Measurements from ENCODE around the gene LTA4H.
"Not testable (repeated sequence)": the region's sequence is repeated elsewhere in the genome, so short reads cannot be mapped to it uniquely, and the experiment has no call there.

LTA4H gene

DNA sequence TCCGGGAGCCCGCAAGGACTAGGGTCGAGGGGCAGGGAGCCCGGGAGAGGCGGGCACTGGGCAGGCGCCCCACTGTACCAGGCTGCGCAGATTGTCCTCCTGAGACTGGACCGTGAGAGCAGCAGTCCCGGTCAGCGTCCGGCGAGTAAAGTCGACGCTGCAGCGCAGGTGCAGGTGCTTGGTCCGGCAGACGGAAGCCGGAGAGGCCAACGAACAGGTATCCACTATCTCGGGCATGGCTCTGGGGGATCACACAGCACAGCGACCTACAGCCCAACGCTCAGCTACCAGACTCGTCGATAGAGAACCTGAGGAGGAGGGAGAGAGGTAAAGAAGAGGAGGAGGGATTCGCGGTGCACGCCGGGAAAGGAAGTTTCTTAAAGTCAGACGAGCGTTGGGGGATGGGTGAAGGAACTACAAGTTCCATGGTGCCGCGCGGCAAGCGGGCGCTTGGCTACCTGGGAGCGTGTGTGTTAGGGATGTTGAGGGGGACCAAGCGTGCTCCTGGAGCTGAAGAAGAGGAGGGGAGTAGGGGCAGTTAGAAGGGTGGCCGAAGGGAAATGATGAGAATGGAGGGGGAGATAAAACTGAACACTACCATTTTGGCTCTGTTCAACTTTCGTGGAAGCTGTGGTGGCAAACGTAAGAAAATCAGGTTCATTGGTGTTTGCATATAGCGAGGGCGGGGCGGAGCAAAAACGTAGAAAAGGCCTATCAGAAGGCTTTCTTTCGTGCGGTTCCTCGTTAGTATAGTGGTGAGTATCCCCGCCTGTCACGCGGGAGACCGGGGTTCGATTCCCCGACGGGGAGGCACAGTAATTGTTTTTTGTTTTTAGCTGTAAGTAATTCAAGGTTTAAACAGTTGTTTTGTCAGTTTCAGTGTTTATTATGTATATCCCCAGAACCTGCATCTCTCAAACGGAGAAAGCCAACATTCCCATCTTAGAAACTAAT lies at the start of gene LTA4H:
LTA4H (minus strand) TSS at position 305 of the 954 bp plus-strand sequence; CDS start at position 237, 68 bp downstream.
- peak; percentile 95 for DNase-seq

DNA sequence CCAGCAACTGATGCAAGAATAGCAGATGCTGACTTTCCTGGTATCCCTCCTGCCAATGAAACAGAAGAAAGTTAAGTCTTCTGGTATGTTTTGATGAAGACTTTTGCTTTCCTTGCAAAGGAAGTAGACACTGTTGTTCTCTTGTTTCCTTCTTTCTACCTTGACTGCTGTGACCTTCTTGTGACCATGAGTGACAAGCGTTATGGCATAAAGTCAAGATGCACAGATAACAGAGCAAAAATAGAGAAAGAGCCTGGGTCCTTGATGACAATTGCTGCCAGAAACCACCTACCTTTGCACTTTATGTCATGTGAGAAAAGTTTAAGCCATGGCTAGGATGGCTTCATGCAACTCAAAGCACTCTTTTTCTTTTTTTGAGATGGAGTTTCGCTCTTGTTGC lies 49.2 kb upstream of the LTA4H start:
- DNase-seq: no peak

DNA sequence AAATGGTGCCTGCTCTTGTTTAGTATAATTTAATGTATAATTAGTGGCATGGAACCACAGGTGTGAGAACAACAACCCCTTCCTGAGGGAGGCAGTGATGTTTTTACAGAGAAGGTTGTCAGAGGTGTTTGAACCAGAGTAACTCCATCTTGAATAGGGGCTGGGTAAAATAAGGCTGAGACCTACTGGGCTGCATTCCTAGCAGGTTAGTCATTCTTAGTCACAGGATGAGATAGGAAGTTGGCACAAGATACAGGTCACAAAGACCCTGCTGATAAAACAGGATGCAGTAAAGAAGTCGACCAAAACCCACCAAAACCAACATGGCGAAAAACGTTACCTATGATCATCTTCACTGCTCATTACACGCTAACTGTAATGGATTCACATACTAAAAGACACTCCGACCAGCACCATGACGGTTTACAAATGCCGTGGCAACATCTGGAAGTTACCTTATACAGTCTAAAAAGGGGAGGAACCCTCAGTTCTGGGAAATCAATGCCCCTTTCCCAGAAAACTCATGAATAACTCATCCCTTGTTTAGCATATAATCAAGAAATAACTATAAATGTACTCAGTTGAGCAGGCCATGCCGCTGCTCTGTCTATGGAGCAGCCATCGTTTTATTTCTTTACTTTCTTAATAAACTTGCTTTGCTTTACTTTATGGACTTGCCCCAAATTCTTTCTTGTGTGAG lies 47.8 kb upstream of the LTA4H start:
- no peak for DNase-seq

DNA sequence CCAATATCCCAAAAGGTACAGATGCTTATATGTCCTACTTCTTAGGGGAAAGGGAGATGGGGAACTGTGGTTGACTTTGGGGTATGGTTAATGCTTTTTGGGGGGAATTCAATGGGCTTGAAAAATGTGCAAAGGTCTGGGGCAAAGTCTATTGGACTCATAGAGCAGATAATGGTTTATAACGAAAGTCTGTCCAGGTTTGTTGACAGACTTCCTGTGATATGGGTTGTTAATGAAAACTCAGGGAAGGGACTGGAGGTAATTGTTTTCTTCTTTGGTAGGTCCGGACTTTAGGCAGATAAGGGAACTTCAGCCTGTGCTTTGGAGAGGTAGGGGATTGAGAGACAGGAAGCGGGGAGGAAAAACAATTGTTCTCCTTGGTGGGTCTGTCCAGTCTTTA lies 46.2 kb upstream of the LTA4H start:
- DNase-seq: no peak

DNA sequence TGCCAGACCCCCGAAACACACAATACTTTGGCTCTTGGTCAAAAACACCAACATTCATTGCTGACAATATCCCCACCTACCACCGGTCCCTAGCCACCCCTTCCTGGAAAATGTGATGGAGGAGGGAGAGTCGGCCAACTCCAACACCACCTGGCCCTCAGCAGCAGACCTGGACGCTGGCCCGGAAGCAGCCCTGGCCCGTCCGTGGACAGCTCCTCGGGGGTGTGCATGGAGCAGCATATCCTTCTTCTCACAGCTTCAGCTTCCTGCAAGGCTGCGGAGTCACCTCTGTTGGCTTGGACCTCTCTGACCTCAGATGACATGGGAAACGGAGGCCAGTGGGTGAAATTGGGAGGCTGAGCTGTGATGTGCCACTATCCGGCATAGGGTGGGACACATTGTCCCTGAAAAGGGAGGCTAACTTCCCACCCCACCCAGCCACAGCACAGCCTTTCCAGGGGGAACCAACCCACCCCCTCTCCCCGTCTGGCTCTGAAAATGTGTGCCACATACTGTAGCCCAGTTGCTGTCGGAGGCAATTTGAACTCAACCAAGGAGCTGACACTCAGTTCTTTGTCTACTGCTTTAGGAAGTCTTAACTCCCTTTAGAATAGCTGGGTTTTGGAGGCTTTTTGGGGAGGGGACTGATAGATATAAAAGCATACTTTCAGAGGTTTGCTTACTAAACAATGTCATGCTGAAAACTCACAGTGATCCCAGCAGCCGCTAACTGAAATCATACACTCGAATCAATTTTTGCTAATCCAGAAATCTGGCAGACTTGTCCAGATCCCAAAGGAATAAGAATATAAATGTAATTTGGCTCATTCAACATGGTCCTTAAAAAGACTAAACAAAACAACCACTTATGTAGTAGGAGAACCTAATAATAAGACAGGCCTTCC lies 43.1 kb upstream of the LTA4H start:
- DNase-seq: no peak

DNA sequence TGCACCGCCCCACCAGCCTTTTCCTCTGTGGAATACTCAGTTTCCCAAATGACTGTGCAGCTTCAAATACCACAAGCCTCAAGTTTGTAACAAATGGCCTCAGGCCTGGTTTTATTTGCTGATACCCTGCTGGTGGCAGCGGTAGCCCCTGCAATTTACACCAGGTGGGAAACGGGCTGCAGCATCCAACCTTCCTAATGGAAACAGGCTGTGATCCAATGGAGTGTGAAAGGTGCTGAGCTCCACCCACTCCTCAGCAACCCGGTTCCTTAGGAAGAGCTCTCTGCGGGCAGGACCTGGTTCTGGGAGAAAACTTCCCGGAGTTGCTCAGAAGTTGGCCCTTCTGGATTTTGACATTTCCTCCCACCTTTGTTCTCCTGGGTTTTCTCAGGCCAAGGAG lies 41.7 kb upstream of the LTA4H start:
- no peak for DNase-seq

DNA sequence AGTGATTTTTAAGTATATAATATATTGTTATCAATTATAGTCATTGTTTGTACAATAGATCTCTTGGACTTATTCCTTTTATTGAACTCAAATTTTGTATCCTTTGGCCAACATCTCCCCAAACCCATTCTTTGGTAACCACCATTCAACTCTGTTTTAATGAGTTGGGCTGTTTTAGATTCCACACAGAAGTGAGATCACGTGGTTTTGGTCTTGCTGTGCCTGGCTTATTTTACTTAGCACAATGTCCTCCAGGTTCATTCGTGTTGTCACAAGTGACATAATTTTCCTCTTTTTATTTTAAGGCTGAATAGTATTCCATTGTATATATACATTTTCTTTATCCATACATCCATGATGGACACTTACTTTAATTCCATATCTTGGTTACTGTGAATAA lies 40.2 kb upstream of the LTA4H start:
- DNase-seq: no peak

DNA sequence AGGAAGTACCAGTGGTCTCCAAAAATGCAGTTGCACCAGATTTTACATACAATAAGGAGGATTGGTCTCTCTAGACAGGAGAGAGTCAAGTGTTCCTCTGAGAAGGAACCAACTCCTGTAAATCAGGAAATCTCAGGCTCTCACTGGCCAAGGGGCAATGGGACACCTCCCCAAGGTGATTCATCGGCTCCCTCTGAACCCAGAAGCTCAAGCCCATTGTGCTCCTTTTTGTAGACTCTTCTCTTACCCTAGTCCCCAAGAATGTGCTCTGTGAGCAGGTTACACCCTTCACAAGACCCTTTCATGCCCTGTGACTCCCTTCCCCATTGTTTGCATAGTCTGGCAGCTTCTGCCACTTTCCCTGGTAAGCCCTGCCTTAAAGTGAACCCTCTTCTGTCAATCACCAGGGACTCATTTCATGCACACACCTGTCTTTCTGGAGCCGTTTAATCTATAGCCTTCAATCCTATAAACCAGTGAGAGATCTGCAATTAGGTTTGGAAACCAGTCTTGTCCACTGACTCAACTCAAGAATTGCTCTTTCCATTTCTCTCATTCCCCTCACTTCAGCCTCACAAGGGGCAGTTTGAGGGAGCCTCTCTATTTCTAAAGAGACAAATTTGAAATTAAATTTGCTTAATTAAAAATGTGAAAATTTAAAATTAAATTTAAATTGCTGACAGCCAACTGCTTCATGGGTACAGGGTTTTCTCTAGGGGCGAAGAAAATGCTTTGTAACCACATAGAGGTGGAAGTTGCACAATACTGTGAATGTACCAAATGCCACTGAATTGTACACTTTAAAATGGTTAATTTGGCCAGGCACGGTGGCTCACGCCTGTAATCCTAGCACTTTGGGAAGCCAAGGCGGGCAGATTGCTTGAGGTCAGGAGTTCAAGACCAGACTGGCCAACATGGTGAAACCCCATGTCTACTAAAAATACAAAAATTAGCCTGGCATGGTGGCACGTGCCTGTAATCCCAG lies 38.3 kb upstream of the LTA4H start:
- DNase-seq: no peak

DNA sequence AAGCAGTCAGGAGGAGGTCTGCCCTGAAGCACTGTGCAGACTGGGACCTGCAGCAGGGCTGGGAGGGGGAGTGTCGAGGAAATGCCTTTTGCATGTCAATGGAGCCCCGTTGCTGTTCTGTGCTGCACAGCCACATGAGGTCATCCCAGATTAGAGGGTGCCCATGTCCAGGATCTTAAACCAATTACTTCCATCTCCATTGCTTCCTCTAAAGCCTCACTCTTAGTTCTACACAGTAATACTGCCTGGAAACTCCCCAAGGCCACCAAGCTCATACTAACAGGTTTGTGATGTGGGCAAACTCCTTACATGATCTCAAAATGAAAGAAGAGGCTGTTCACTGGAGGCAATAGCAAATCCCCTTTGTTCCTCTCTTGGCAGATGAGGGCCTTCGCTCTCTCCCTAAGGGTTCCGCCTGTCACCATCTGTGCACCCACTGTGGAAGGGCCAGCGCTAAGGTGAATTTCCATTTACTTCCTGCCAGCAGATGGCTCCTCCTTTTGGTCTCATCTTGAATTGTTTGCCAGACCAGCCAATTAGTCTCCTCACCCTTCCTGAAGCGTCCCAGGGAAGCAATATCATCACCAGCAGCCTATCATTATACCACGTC lies 35.4 kb upstream of the LTA4H start:
- no peak for DNase-seq

DNA sequence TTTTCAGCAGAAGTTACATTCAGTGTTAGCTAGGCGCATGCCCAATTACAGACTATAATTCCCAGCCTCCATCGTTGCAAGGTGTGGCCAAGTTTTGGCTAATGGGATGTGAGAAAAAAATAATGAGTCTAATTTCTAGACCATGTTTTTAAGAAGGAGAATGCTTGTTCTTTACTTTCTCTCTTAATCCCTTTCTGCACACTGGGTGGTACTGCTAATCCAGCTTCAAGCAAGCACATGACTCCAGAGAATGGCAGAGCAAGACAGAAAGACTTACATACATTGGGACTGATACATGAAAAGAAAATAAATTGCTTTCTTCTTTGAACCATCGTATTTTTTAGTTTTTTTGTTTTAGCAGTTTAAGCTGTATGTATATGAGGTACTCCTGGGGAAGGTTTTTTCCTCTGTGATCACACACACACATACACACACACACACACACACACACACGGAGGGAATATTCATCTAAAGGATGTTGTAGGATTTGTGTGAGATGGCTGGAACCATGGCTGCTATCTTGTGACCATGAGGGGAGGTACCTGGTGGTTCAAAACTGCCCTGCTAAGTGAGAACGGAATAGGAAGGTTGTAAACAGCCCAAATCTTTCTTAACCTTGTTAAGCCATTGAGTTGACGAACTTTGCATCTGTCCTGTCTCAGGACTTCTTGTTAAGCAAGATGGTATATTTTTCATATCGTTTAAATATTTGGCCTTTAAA lies 34.3 kb upstream of the LTA4H start:
- DNase-seq: no peak

DNA sequence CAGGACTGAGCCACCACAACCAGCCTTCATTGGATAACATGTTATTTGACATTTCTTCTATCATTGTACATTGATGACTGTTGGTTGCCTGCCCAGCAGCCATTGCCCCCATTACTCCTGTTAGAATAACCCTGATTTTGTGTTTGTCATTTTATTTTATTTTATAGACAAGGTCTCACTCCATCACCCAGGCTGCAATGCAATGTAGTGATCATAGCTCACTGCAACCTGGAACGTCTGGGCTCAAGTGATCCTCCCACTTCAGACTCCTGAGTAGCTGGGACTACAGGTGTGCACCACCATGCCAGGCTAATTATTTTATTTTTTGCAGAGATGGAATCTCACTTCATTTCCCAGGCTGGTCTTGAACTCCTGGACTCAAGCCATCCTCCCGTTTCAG lies 33.2 kb upstream of the LTA4H start:
- no peak for DNase-seq

DNA sequence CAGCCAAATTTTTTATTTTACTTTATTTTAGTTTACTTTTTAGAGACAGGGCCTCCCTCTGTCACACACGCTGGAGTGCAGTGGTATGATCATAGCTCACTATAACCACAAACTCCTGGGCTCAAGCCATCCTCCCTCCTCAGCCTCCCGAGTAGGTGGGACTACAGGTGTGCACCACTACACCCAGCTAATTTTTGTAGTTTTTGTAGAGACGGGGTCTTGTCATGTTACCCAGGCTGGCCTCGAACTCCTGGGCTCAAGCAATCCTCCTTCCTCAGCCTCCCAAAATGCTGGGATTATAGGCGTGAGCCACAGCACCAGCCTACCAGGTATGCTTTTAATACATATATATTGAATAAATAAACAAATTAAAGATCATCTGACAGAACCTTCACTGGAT lies 32.7 kb upstream of the LTA4H start:
- no peak for DNase-seq

DNA sequence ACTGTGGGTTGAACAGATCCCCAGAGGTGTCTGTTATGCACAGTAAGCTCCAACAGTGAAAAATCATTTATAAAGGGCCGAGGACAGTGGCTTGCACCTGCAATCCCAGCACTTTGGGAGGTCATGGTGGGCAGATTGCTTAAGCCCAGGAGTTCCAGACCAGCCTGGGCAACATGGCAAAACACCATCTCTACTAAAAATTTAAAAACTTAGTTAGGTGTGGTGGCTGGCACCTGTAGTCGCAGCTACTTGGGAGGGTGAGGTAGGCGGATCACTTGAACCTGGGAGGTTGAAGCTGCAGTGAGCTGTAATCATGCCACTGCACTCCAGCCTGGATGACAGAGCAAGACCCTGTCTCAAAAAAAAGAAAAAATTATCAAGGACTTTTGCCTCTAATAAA lies 30.4 kb upstream of the LTA4H start:
- DNase-seq: not testable (repeated sequence)

DNA sequence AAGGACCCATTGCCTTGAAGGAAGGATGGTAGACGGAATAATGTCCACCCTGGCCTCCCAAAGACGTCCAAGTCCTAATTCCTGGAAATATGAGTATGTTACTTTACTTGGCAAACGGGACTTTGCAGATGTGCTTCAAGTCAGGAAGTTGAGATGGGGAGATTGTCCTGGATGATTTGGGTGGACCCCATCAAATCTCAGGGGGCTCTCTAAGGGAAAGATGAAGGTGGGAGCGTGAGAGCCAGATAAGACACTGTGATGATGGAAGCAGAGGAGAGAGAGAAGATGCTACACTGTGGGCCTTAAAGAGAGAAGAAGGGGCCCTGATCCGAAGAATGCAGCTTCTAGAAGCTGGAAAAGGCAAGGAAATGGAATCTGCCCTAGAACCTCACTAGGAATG lies 29.6 kb upstream of the LTA4H start:
- no peak for DNase-seq

DNA sequence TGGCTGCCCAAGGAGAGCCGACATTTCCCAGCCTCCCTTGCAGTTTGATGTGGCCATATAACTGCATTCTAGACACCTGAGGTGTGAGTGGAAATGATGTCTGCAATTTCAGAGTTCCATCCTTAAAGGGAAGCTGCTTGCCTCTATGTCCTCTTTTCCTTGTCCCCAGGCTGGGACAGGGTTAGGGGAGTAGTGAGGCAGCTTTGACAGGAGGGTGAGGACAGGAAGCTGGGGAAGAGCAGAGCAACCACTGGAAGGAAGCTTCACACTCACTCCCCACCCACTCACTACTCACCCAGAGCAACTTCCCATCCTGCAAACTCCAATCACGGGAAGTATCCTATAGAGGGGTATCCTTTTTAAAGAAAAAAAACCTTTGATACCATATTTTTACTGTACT lies 28.9 kb upstream of the LTA4H start:
- no peak for DNase-seq

DNA sequence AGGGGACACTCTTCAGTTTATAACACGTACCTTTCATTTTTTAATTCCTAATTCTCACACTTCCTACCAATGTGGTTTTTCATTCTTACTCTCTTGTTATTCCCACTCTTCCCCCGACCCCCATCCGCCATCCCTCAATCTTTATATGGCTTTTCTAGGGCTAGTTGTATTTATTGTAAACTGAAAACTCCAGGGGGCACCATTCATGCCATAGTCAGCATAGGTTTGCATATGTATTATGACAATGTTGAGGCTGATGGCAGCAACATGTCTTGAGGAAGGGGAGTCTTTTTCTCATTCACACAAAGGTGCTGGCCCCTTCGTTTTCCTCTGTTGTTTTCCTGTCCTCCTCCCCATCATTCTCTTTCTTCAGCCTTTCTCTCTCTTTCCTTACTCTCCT lies 27.7 kb upstream of the LTA4H start:
- DNase-seq: no peak

DNA sequence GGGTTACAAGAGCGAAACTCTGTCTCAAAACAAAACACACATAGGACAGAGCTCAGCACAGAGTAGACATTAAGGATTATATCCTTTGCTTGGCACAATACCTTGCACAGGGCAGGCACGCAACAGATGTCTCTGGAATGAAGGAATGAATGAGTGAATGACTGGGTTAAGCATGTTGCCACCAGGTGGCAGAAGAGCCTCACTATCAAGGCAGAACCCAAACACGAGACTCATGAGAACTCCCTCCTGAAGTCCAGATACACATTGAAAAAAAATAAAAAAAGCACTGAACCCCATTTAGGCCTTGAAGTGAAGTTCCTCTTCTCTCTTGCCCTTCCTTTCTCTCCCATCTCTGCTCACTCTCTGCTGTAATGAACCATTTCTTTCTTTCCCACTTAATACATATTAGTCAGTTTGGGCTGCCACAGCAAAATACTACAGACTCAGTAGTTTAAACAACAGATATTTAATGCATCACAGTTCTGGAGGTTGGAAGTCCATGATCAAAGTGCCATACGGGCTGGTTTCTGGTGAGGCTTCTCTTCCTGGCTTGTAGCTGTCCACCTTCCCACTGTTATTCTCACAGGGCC lies 26.6 kb upstream of the LTA4H start:
- DNase-seq: peak; percentile 70

DNA sequence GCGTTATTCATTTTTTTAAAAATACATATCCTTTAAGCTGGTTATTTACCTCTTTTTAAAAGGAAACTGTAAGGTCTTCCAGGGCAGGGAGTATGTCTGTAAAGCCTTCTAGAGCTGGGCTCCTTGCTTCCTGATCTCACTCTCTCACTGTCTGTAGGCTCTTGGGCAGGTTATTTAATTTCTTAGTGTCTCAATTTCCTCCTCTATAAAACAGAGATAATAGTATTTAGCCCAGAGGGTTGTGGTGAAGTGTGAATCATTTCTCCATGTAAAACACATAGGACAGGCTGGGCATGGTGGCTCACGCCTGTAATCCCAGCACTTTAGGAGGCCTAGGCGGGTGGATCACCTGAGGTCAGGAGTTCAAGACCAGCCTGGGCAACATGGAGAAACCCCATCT lies 25.9 kb upstream of the LTA4H start:
- DNase-seq: no peak

DNA sequence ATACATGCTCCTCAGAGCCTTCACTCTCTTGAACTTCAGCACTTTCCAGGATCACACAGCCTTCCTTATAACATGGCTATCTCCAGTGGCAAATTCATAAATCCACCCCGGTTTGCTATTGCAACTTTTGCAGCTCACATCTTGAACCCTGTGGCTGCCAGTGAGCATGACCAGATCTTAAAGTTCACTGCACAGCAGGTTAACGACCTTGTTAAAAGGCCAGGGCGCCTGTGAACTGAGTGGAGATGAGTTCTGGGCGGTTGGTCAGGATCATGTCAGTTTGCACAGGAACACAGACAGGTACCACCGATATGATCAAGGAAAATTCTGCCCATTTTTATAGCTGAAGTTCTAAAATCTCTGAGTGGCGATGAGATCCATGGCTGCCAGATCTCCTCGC lies 24.7 kb upstream of the LTA4H start:
- no peak for DNase-seq

DNA sequence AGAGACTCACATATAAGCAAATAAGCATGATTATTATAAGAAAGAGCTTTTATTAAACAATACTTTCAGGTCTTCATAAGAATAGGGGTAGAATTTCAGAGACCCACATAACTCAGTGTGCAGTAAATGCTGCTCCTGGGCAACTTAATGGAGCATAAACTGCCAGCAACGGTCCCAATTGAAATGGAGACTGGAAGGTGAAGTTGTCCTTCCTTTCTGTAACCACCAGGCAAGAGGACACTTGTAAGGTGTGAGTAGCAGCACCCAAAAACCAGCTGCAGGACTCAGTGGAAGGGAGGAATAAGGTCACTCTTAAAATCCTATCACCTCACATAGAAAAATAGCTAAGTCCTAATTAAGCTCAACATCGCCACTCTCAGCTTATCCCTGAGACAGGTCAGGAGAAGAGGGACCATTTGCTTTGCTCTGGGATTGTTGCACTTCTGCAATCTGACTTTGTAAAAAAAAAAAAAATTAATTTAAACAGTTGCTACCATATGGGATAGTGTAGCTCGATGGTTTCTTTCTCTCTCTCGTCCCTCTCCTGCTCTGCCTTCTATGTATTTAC lies 22.7 kb upstream of the LTA4H start:
- no peak for DNase-seq

Data from NCI-H774 (cell line).